Fibroblast of villous mesenchyme (primary cell): Measurements from ENCODE around the gene KCP. TPM values are rescaled to one million over a fixed set of nuclear protein-coding genes. Genes with fewer than 3 reads are reported as not detected.

Source experiments
- DNase-seq: peaks from one replicate; pipeline ENCODE4 v3.0.0-alpha.2; 2010; ENCODE audit warnings: low read depth
- H3K4me3 ChIP-seq: 2 replicates; pipeline ENCODE4 v1.5.1; 2011; ENCODE audit warnings: low read depth, mild to moderate bottlenecking, low read length
- total RNA-seq: library from RNA; depleted of rRNA; stranded (reverse); fragments of >200 nt; gene quantifications from 2 replicates; pipeline ENCODE4 v1.2.3, GENCODE V29; 2012
- TF ChIP-seq, protein P1 (sequence below): IDR thresholded peaks from 2 replicates; pipeline ENCODE4 v1.5.1; 2012; ENCODE audit warnings: low read depth, mild to moderate bottlenecking, low read length; ENCODE audit not compliant: insufficient read depth

The KCP gene
- total RNA-seq, 1 donor = not detected

DNA sequence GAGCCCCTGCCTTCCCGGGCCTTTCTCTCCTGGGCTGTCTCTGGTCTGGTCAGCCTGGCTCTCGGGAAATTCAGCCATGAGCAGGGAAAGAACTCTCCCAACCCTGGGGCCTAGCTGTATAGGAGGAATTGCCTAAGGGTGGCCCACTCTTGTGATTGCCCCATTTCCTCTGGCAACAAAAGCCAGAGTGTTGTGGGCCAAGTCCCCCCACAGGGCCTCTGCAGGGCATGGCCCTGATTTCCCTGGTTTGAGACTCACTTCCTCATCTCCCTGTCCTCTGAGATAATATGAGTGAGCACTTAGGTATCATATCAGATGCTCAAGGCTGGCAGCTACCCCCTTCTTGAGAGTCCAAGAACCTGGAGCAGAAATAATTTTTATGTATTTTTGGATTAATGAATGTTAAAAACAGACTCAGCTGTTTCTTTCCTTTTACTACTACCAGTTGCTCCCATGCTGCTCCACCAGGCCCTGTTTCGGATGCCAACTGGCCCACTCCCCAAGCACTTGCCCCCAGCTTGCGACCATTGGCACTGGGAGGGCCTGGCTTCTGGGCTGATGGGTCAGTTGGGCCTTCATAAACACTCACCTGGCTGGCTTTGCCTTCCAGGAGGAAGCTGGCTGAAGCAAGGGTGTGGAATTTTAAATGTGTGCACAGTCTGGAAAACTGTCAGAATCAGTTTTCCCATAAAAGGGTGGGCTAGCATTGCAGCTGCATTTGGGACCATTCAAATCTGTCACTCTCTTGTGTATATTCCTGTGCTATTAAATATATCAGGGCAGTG, 38.7 kb upstream of the KCP start:
- DNase-seq = no peak
- TF ChIP-seq, protein P1, sequence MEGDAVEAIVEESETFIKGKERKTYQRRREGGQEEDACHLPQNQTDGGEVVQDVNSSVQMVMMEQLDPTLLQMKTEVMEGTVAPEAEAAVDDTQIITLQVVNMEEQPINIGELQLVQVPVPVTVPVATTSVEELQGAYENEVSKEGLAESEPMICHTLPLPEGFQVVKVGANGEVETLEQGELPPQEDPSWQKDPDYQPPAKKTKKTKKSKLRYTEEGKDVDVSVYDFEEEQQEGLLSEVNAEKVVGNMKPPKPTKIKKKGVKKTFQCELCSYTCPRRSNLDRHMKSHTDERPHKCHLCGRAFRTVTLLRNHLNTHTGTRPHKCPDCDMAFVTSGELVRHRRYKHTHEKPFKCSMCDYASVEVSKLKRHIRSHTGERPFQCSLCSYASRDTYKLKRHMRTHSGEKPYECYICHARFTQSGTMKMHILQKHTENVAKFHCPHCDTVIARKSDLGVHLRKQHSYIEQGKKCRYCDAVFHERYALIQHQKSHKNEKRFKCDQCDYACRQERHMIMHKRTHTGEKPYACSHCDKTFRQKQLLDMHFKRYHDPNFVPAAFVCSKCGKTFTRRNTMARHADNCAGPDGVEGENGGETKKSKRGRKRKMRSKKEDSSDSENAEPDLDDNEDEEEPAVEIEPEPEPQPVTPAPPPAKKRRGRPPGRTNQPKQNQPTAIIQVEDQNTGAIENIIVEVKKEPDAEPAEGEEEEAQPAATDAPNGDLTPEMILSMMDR = no peak
- no peak overlapping the region for H3K4me3 ChIP-seq

DNA sequence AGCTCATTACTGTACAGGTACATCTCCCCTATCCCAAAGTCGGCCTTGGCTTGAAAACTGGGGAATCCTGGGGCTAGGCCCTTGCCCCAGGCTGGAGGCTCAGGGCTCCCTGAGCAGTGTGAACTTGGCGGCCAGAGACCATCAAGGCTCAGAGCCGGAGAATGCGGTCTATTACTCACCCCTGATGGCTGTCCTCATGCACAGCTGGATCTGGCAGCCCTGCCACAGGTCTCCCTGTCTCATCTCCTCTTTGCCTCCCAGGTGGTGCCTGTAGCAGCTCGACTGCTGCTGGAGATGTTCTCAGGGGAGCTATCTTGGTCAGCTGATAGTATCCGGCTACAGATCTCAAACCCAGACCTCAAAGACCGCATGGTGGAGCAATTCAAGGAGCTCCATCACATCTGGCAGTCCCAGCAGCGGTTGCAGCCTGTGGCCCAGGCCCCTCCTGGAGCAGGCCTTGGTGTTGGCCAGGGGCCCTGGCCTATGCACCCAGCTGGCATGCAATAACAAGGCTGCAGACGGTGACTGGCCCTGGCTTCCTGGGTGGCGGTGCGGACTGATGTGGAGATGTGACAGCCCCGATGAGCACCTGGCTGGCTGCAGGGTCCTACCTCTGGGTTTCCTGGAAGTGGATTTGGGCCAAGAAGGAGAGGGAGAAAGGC, 37.9 kb upstream of the KCP start:
- TF ChIP-seq, protein P1 = no peak
- H3K4me3 ChIP-seq = no peak overlapping the region
- no peak for DNase-seq

DNA sequence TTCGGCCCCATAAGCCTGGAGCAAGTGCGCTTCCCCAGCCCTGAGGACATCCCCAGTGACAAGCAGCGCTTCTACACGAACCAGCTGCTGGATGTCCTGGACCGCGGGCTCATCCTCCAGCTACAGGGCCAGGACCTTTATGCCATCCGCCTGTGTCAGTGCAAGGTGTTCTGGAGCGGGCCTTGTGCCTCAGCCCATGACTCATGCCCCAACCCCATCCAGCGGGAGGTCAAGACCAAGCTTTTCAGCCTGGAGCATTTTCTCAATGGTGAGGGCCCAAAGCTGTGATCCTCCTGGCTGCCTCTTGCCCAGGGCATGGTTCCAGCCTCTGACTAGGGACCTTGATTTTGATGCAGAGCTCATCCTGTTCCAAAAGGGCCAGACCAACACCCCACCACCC, 37.3 kb upstream of the KCP start:
- H3K4me3 ChIP-seq = no peak overlapping the region
- no peak for DNase-seq
- TF ChIP-seq, protein P1 = no peak

DNA sequence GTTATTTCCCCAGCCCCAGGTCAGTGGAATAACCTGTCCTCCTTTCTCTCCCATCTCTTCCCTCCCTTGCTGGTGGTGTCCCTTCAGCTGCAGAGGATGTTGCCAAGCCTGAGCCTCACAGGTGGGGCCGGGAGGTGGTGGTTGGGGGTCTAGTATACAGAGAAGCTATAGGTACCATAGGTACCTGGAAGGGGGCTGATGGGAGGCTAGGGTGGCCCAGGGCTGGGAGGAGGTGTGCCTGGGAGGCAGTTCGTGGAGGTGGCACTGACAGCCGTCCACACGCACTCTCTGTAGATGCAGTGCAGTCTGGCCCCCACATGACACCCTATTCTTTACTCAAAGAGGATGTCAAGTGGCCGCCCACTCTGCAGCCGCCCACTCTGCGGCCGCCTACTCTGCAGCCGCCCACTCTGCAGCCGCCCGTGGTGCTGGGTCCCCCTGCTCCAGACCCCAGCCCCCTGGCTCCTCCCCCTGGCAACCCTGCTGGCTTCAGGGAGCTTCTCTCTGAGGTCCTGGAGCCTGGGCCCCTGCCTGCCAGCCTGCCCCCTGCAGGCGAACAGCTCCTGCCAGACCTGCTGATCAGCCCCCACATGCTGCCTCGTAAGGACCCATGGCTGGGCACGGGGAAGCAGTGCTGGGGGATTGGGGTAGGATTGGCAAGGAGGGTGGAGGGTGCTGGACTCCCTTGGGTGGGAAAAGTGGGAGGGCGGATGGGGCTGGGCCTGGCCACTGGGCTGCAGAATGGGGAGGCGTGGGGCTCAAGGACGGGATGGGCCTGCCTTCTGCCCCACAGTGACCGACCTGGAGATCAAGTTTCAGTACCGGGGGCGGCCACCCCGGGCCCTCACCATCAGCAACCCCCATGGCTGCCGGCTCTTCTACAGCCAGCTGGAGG, 36.7 kb upstream of the KCP start:
- TF ChIP-seq, protein P1 = peak; percentile 6
- no peak for DNase-seq
- no peak overlapping the region for H3K4me3 ChIP-seq

DNA sequence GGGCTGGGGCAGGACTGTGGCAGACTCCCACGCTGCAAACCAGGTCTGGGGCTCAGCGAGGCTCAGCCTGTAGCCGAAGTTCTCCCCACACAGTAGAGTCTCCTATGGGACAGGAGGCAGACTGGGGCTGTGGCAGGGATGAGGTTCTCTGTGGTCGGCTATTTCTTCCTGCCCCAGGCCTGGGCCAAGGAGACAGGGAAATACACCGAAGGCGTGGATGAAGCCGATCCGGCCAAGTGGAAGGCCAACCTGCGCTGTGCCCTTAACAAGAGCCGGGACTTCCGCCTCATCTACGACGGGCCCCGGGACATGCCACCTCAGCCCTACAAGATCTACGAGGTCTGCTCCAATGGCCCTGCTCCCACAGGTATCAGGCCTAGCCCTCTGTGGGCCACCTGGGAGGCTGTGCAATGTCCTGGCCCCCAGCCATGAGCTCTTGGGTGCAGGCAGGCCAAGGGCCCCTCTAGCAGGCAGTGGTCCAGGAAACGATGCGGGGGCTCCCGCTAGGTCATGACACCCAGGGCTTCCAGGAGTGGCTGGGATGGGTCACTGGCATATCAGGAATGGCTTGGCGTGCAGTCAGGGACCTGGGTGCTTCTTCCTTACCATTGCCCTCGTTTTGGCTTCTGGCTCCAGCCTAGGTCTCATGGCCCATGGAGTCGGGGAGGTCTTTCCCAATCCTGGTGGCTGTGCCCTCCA, 35.3 kb upstream of the KCP start:
- no peak for DNase-seq
- H3K4me3 ChIP-seq = no peak overlapping the region
- TF ChIP-seq, protein P1 = no peak
